H9 (cell line): ENCODE data around the gene PIP5K1A. TPM values are rescaled to one million over a fixed set of nuclear protein-coding genes. Genes with fewer than 3 reads are reported as not detected.

Experiments
- DNase-seq: peaks from one replicate; pipeline ENCODE4 v3.0.0-alpha.2; 2017
- H2AFZ ChIP-seq: one replicate; pipeline ENCODE4 v1.6.1; 2013; ENCODE audit warnings: mild to moderate bottlenecking, low read length, control low read depth, moderate library complexity
- H2AK5ac ChIP-seq: 2 replicates; pipeline ENCODE4 v1.6.1; 2013; ENCODE audit warnings: low read length, control low read depth, mixed read lengths; ENCODE audit not compliant: insufficient read length
- H2BK120ac ChIP-seq: one replicate; pipeline ENCODE4 v1.6.1; 2013; ENCODE audit warnings: low read depth, mild to moderate bottlenecking, low read length, control low read depth, inconsistent platforms; ENCODE audit not compliant: poor library complexity, severe bottlenecking
- H2BK12ac ChIP-seq: 2 replicates; pipeline ENCODE4 v1.6.1; 2013; ENCODE audit warnings: low read length, control low read depth, mixed read lengths, low read depth; ENCODE audit not compliant: insufficient read length
- H2BK15ac ChIP-seq: 2 replicates; pipeline ENCODE4 v1.6.1; 2013; ENCODE audit warnings: low read depth, low read length, control low read depth
- H2BK20ac ChIP-seq: one replicate; pipeline ENCODE4 v1.6.1; 2013; ENCODE audit warnings: low read depth, mild to moderate bottlenecking, low read length, control low read depth, inconsistent platforms; ENCODE audit not compliant: poor library complexity, severe bottlenecking
- H2BK5ac ChIP-seq: 2 replicates; pipeline ENCODE4 v1.6.1; 2013; ENCODE audit warnings: low read length, control low read depth, mixed read lengths; ENCODE audit not compliant: insufficient read length
- H3K14ac ChIP-seq: 2 replicates; pipeline ENCODE4 v1.6.1; 2013; ENCODE audit warnings: low read length, control low read depth; ENCODE audit not compliant: insufficient read depth
- H3K18ac ChIP-seq: 2 replicates; pipeline ENCODE4 v1.6.1; 2013; ENCODE audit warnings: low read depth, mild to moderate bottlenecking, mixed read lengths, low read length, control low read depth; ENCODE audit not compliant: insufficient read length
- H3K23ac ChIP-seq: 2 replicates; pipeline ENCODE4 v1.6.1; 2013; ENCODE audit warnings: low read length, control low read depth, mixed read lengths, low read depth; ENCODE audit not compliant: insufficient read length
- H3K23me2 ChIP-seq: 2 replicates; pipeline ENCODE4 v1.6.1; 2013; ENCODE audit warnings: low read depth, mild to moderate bottlenecking, mixed read lengths, low read length, control low read depth; ENCODE audit not compliant: insufficient read length, poor library complexity, severe bottlenecking
- H3K27ac ChIP-seq: 2 replicates; pipeline ENCODE4 v1.5.1; 2013; ENCODE audit warnings: low read length, control low read depth, mixed read lengths, low read depth; ENCODE audit not compliant: insufficient read length
- H3K27me3 ChIP-seq: 2 replicates; pipeline ENCODE4 v1.6.1; 2013; ENCODE audit warnings: low read length, control low read depth, inconsistent platforms; ENCODE audit not compliant: insufficient read depth
- H3K4ac ChIP-seq: 2 replicates; pipeline ENCODE4 v1.6.1; 2013; ENCODE audit warnings: low read depth, mild to moderate bottlenecking, control low read depth, inconsistent platforms, low read length, moderate library complexity
- H3K4me1 ChIP-seq: 2 replicates; pipeline ENCODE4 v1.6.1; 2013; ENCODE audit warnings: low read length, control low read depth, inconsistent platforms; ENCODE audit not compliant: insufficient read depth
- H3K4me2 ChIP-seq: 2 replicates; pipeline ENCODE4 v1.6.1; 2013; ENCODE audit warnings: low read length, control low read depth, mixed read lengths; ENCODE audit not compliant: insufficient read length, insufficient read depth
- H3K56ac ChIP-seq: 2 replicates; pipeline ENCODE4 v1.6.1; 2013; ENCODE audit warnings: low read depth, mild to moderate bottlenecking, mixed read lengths, low read length, control low read depth; ENCODE audit not compliant: insufficient read length
- H3K79me1 ChIP-seq: 2 replicates; pipeline ENCODE4 v1.6.1; 2013; ENCODE audit warnings: low read depth, mild to moderate bottlenecking, moderate library complexity, low read length, control low read depth, inconsistent platforms; ENCODE audit not compliant: insufficient read depth, poor library complexity, severe bottlenecking
- H3K79me2 ChIP-seq: 2 replicates; pipeline ENCODE4 v1.6.1; 2013; ENCODE audit warnings: low read length, control low read depth, inconsistent platforms; ENCODE audit not compliant: insufficient read depth
- H3K9ac ChIP-seq: 2 replicates; pipeline ENCODE4 v1.6.1; 2013; ENCODE audit warnings: low read length, control low read depth, mixed read lengths; ENCODE audit not compliant: insufficient read length; ENCODE audit errors: extremely low read depth
- H3K9me3 ChIP-seq: one replicate; pipeline ENCODE4 v1.6.1; 2013; ENCODE audit warnings: low read depth, low read length, inconsistent platforms; ENCODE audit not compliant: control insufficient read depth
- H3T11ph ChIP-seq: one replicate; pipeline ENCODE4 v1.6.1; 2013; ENCODE audit warnings: mild to moderate bottlenecking, low read length, control low read depth, inconsistent platforms
- H4K20me1 ChIP-seq: one replicate; pipeline ENCODE4 v1.6.1; 2013; ENCODE audit not compliant: control insufficient read depth, insufficient read length, insufficient read depth
- H4K5ac ChIP-seq: 2 replicates; pipeline ENCODE4 v1.6.1; 2013; ENCODE audit warnings: low read depth, mild to moderate bottlenecking, mixed read lengths, low read length, control low read depth; ENCODE audit not compliant: insufficient read length
- H4K8ac ChIP-seq: replicated peaks from 2 replicates; pipeline ENCODE4 v1.6.1; 2013; ENCODE audit warnings: low read length, control low read depth, mixed read lengths, low read depth; ENCODE audit not compliant: insufficient read length
- H4K91ac ChIP-seq: 2 replicates; pipeline ENCODE4 v1.6.1; 2013; ENCODE audit warnings: low read depth, mild to moderate bottlenecking, moderate library complexity, mixed read lengths, low read length, control low read depth; ENCODE audit not compliant: insufficient read length
- H3K27ac Mint-ChIP-seq, 3 experiments: 2 replicates in 2 of 3; 3 replicates in 1 of 3; pipeline ENCODE4 v1.8.0; 2020 to 2021; ENCODE audit warnings: mixed read lengths in 3 of 3, mild to moderate bottlenecking in 1 of 3, moderate library complexity in 1 of 3
- H3K27me3 Mint-ChIP-seq: 2 replicates; pipeline ENCODE4 v1.8.0; 2021; ENCODE audit warnings: low read depth, mild to moderate bottlenecking, moderate library complexity, mixed read lengths
- H3K36me3 Mint-ChIP-seq, 3 experiments: 2 replicates in 2 of 3; 3 replicates in 1 of 3; pipeline ENCODE4 v1.8.0; 2020 to 2021; ENCODE audit warnings: low read depth in 3 of 3, mixed read lengths in 3 of 3; ENCODE audit not compliant: insufficient read depth in 1 of 3
- H3K4me1 Mint-ChIP-seq, 2 experiments: 2 replicates each; pipeline ENCODE4 v1.8.0; 2020; ENCODE audit warnings: mixed read lengths in 2 of 2
- H3K4me3 Mint-ChIP-seq, 2 experiments: 2 replicates in 1 of 2; 3 replicates in 1 of 2; pipeline ENCODE4 v1.8.0; 2020 to 2021; ENCODE audit warnings: mild to moderate bottlenecking in 2 of 2, mixed read lengths in 2 of 2, moderate library complexity in 1 of 2
- H3K9me3 Mint-ChIP-seq, 2 experiments: 2 replicates in 1 of 2; 3 replicates in 1 of 2; pipeline ENCODE4 v1.8.0; 2020; ENCODE audit warnings: mild to moderate bottlenecking in 2 of 2, mixed read lengths in 2 of 2, moderate library complexity in 1 of 2
- WGBS: extraction: QIAGEN DNeasy Blood & Tissue Kit; methylation state at CpG from one replicate; pipeline ENCODE4 v1.1.7; 2013; ENCODE audit warnings: missing lambda C conversion rate, low lambda C conversion rate, mixed read lengths; ENCODE audit not compliant: insufficient read length; ENCODE audit errors: extremely low coverage; 5-methylcytosine and 5-hydroxymethylcytosine counted together
- total RNA-seq: library from RNA; stranded (reverse); gene quantifications from 2 replicates; pipeline ENCODE4 v1.2.1, GENCODE V29; 2021
- TF ChIP-seq, protein P1 (sequence below): fragments of 200-600 bp; sonication (generic); conservative IDR thresholded peaks from 3 replicates; pipeline ENCODE4 v1.8.0; 2021; ENCODE audit warnings: antibody characterized with exemption, mild to moderate bottlenecking

PIP5K1A gene
- total RNA-seq, 1 experiment from 2014 or later: 94.6 TPM

DNA sequence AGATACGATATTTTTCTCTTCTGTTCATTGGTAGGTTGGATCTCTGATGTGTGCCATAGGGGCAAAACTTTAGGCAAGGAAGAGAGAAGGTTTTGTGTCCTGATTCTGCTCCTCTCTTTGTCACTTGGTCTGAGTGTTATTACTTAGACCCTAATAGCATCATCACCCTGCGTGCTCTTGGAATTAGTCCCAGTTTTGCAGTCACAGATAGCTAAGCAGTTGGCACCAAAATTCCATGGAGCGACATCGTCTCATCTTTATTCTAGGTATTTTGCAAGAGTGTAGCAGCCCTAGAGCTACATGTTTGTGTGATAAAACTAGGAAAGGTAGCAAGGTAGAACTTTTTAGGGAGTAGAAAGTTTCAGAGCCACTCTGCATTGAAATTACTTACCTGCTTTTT, 23.8 kb downstream of the PIP5K1A start:
- no peak overlapping the region for H3K56ac ChIP-seq
- no peak for DNase-seq
- H3K27me3 ChIP-seq: no peaks in the 10 kb centered on the region
- H3K4me2 ChIP-seq: no peak overlapping the region
- peaks cover 23 to 24% of the 10 kb centered on the region in 2 experiments for H3K4me1 Mint-ChIP-seq
- peaks cover 7% of the 10 kb centered on the region for H3K79me1 ChIP-seq
- no peak overlapping the region for H2BK5ac ChIP-seq
- H4K5ac ChIP-seq: no peak overlapping the region
- no peaks in the 10 kb centered on the region for H3K9me3 Mint-ChIP-seq
- H3K4ac ChIP-seq: no peak overlapping the region
- peak overlapping the region; percentile 14 to 67 (median 28); a peak in 4 of 7 replicates for H3K27ac Mint-ChIP-seq
- H3K14ac ChIP-seq: no peak overlapping the region
- no CpG with 5 or more reads among the region's 4 CpGs for whole genome bisulfite sequencing
- H3K79me2 ChIP-seq: peaks cover 6% of the 10 kb centered on the region; the same call in 1 of the 2 replicates
- no peaks in the 10 kb centered on the region for H4K20me1 ChIP-seq
- no peak overlapping the region for H3K18ac ChIP-seq
- H3K27me3 Mint-ChIP-seq: no peaks in the 10 kb centered on the region
- TF ChIP-seq, protein P1, sequence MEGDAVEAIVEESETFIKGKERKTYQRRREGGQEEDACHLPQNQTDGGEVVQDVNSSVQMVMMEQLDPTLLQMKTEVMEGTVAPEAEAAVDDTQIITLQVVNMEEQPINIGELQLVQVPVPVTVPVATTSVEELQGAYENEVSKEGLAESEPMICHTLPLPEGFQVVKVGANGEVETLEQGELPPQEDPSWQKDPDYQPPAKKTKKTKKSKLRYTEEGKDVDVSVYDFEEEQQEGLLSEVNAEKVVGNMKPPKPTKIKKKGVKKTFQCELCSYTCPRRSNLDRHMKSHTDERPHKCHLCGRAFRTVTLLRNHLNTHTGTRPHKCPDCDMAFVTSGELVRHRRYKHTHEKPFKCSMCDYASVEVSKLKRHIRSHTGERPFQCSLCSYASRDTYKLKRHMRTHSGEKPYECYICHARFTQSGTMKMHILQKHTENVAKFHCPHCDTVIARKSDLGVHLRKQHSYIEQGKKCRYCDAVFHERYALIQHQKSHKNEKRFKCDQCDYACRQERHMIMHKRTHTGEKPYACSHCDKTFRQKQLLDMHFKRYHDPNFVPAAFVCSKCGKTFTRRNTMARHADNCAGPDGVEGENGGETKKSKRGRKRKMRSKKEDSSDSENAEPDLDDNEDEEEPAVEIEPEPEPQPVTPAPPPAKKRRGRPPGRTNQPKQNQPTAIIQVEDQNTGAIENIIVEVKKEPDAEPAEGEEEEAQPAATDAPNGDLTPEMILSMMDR: no peak
- H2BK12ac ChIP-seq: no peak overlapping the region
- H3K36me3 Mint-ChIP-seq: peaks cover 13 to 48% (median 33%) of the 10 kb centered on the region in 3 experiments; a peak in 6 of 7 replicates
- H3K23ac ChIP-seq: no peak overlapping the region
- no peaks in the 10 kb centered on the region for H3K9me3 ChIP-seq
- no peak overlapping the region for H2BK15ac ChIP-seq
- no peaks in the 10 kb centered on the region for H3K23me2 ChIP-seq
- no peak overlapping the region for H3T11ph ChIP-seq
- H3K4me3 Mint-ChIP-seq: no peak overlapping the region; a peak in 1 of 5 replicates
- H3K4me1 ChIP-seq: peaks cover 2% of the 10 kb centered on the region; the same call in 1 of the 2 replicates
- no peak overlapping the region for H4K91ac ChIP-seq
- H2AFZ ChIP-seq: no peak overlapping the region
- H4K8ac ChIP-seq: no peak overlapping the region
- no peak overlapping the region for H2BK20ac ChIP-seq
- H3K27ac ChIP-seq: no peak overlapping the region
- no peak overlapping the region for H2AK5ac ChIP-seq
- H2BK120ac ChIP-seq: no peak overlapping the region
- H3K9ac ChIP-seq: no peak overlapping the region
